ENCODE data around the gene KYNU. TPM values are rescaled to one million over a fixed set of nuclear protein-coding genes. Genes with fewer than 3 reads are reported as not detected.
"Not testable (repeated sequence)": the region's sequence is repeated elsewhere in the genome, so short reads cannot be mapped to it uniquely, and the experiment has no call there.

Gene KYNU
- total RNA-seq, 1 experiment from 2014 or later = 0.37 TPM

- Histone ChIP-seq H3K79me2 (ENCODE audit: insufficient read depth, low read length) (no peaks in the 10 kb centered on the region), H3K23ac (ENCODE audit: insufficient read length, low read depth, low read length) (no peak overlapping the region), H3K23me2 (ENCODE audit: insufficient read length, low read depth, low read length, poor library complexity, severe bottlenecking) (no peaks in the 10 kb centered on the region), H4K8ac (replicated peaks; ENCODE audit: insufficient read length, low read depth, low read length) (no peak overlapping the region), H3K27me3 (ENCODE audit: insufficient read depth, low read length) (no peaks in the 10 kb centered on the region), H2AFZ (ENCODE audit: low read length) (no peak overlapping the region), H3K4me1 (ENCODE audit: insufficient read depth, low read length) (no peaks in the 10 kb centered on the region), H2BK5ac (ENCODE audit: insufficient read length, low read length) (no peak overlapping the region), H4K5ac (ENCODE audit: insufficient read length, low read depth, low read length) (no peak overlapping the region), H3K9ac (ENCODE audit: extremely low read depth, insufficient read length, low read length) (no peak overlapping the region), H3K14ac (ENCODE audit: insufficient read depth, low read length) (no peak overlapping the region), H3K4me2 (ENCODE audit: insufficient read depth, insufficient read length, low read length) (no peak overlapping the region), H2BK12ac (ENCODE audit: insufficient read length, low read depth, low read length) (no peak overlapping the region), H3K9me3 (ENCODE audit: control insufficient read depth, low read depth, low read length) (no peaks in the 10 kb centered on the region), H3K4ac (ENCODE audit: low read depth, low read length) (no peak overlapping the region), H4K20me1 (ENCODE audit: control insufficient read depth, insufficient read depth, insufficient read length) (no peaks in the 10 kb centered on the region), H4K91ac (ENCODE audit: insufficient read length, low read depth, low read length) (no peak overlapping the region), H3K27ac (ENCODE audit: insufficient read length, low read depth, low read length) (no peak overlapping the region), H3K79me1 (ENCODE audit: insufficient read depth, low read depth, low read length, poor library complexity, severe bottlenecking) (no peaks in the 10 kb centered on the region), H2BK120ac (ENCODE audit: low read depth, low read length, poor library complexity, severe bottlenecking) (no peak overlapping the region), H3K18ac (ENCODE audit: insufficient read length, low read depth, low read length) (no peak overlapping the region), H3T11ph (ENCODE audit: low read length) (no peak overlapping the region), H2BK20ac (ENCODE audit: low read depth, low read length, poor library complexity, severe bottlenecking) (no peak overlapping the region), H3K56ac (ENCODE audit: insufficient read length, low read depth, low read length) (no peak overlapping the region), H2AK5ac (ENCODE audit: insufficient read length, low read length) (no peak overlapping the region), H2BK15ac (ENCODE audit: low read depth, low read length) (no peak overlapping the region)
- Mint-ChIP-seq H3K9me3 (peaks cover 0 to under 1% of the 10 kb centered on the region in 2 experiments; a peak in 1 of 5 replicates), H3K36me3 (ENCODE audit: insufficient read depth in 1 of 3, low read depth in 3 of 3) (no peaks in the 10 kb centered on the region), H3K27me3 (ENCODE audit: low read depth) (no peaks in the 10 kb centered on the region), H3K27ac (no peak overlapping the region), H3K4me3 (no peak overlapping the region), H3K4me1 (peaks cover 4% of the 10 kb centered on the region in 2 experiments; a peak in 3 of 4 replicates)
- no CpG with 5 or more reads among the region's 2 CpGs for WGBS (ENCODE audit: extremely low coverage, insufficient read length, low lambda C conversion rate)
- DNase-seq = no peak
- TF ChIP-seq CTCF (conservative IDR thresholded peaks at IDR 0.05) = no peak
Measured at GRCh38 chr2:142863485-142863961, 13.9 kb upstream of the KYNU start.

- not testable (repeated sequence) for H2AFZ ChIP-seq (ENCODE audit: low read length); H4K5ac ChIP-seq (ENCODE audit: insufficient read length, low read depth, low read length); H3K79me1 ChIP-seq (ENCODE audit: insufficient read depth, low read depth, low read length, poor library complexity, severe bottlenecking); H4K8ac ChIP-seq (replicated peaks; ENCODE audit: insufficient read length, low read depth, low read length); H3K23me2 ChIP-seq (ENCODE audit: insufficient read length, low read depth, low read length, poor library complexity, severe bottlenecking); H3K9ac ChIP-seq (ENCODE audit: extremely low read depth, insufficient read length, low read length); H3K23ac ChIP-seq (ENCODE audit: insufficient read length, low read depth, low read length); H3T11ph ChIP-seq (ENCODE audit: low read length); H3K56ac ChIP-seq (ENCODE audit: insufficient read length, low read depth, low read length); H3K79me2 ChIP-seq (ENCODE audit: insufficient read depth, low read length); H3K4me3 Mint-ChIP-seq; H3K36me3 Mint-ChIP-seq (ENCODE audit: insufficient read depth in 1 of 3, low read depth in 3 of 3); H3K27ac Mint-ChIP-seq; H3K18ac ChIP-seq (ENCODE audit: insufficient read length, low read depth, low read length); H4K20me1 ChIP-seq (ENCODE audit: control insufficient read depth, insufficient read depth, insufficient read length); H2AK5ac ChIP-seq (ENCODE audit: insufficient read length, low read length); H3K4me1 Mint-ChIP-seq; H2BK120ac ChIP-seq (ENCODE audit: low read depth, low read length, poor library complexity, severe bottlenecking); H2BK5ac ChIP-seq (ENCODE audit: insufficient read length, low read length); H3K9me3 Mint-ChIP-seq; H3K4ac ChIP-seq (ENCODE audit: low read depth, low read length); H2BK15ac ChIP-seq (ENCODE audit: low read depth, low read length); H2BK12ac ChIP-seq (ENCODE audit: insufficient read length, low read depth, low read length); H3K4me2 ChIP-seq (ENCODE audit: insufficient read depth, insufficient read length, low read length); H3K27me3 Mint-ChIP-seq (ENCODE audit: low read depth); H3K9me3 ChIP-seq (ENCODE audit: control insufficient read depth, low read depth, low read length); H3K27ac ChIP-seq (ENCODE audit: insufficient read length, low read depth, low read length); H3K4me1 ChIP-seq (ENCODE audit: insufficient read depth, low read length); H3K14ac ChIP-seq (ENCODE audit: insufficient read depth, low read length); H4K91ac ChIP-seq (ENCODE audit: insufficient read length, low read depth, low read length); DNase-seq; H2BK20ac ChIP-seq (ENCODE audit: low read depth, low read length, poor library complexity, severe bottlenecking); H3K27me3 ChIP-seq (ENCODE audit: insufficient read depth, low read length)
- WGBS (ENCODE audit: extremely low coverage, insufficient read length, low lambda C conversion rate) = no CpG with 5 or more reads among the region's 2 CpGs
Measured at GRCh38 chr2:142864605-142865004, 12.9 kb upstream of the KYNU start.

All from H9 (cell line).